GM12878 (cell line): Measurements from ENCODE around the gene UAP1L1. TPM values are rescaled to one million over a fixed set of nuclear protein-coding genes. Genes with fewer than 3 reads are reported as not detected.

ENCODE experiments used
- DPF2 ChIP-seq: fragments of 450-650 bp; IDR thresholded peaks from 2 replicates; pipeline ENCODE4 v1.6.1; 2017; ENCODE audit warnings: mild to moderate bottlenecking
- HDAC2 ChIP-seq: fragments of 200-600 bp; sonication (generic); IDR thresholded peaks from 2 replicates; pipeline ENCODE4 v1.6.1; 2017
- NFXL1 ChIP-seq: fragments of 450-650 bp; IDR thresholded peaks from 2 replicates; pipeline ENCODE4 v1.6.1; 2017; ENCODE audit warnings: antibody characterized with exemption, mild to moderate bottlenecking, borderline replicate concordance
- POLR2AphosphoS5 ChIP-seq: IDR thresholded peaks from 2 replicates; pipeline ENCODE4 v1.6.1; 2011; ENCODE audit warnings: mild to moderate bottlenecking, low read length, inconsistent platforms
- POU2F2 ChIP-seq: IDR thresholded peaks from 3 replicates; pipeline ENCODE4 v1.6.1; 2011; ENCODE audit warnings: low read depth, mild to moderate bottlenecking, low read length, borderline replicate concordance
- SIN3A ChIP-seq: IDR thresholded peaks from 2 replicates; pipeline ENCODE4 v1.6.1; 2012; ENCODE audit warnings: low read depth, low read length, improper control_type of control experiment
- SUPT20H ChIP-seq: IDR thresholded peaks from 2 replicates; pipeline ENCODE4 v1.6.1; 2011; ENCODE audit warnings: low read depth, mild to moderate bottlenecking, low read length, moderate library complexity, borderline replicate concordance; ENCODE audit not compliant: control insufficient read depth
- SUZ12 ChIP-seq: fragments of 200-600 bp; sonication (generic); IDR thresholded peaks from one replicate; pipeline ENCODE4 v1.6.1; 2018; ENCODE audit warnings: antibody characterized with exemption, mild to moderate bottlenecking; ENCODE audit not compliant: unreplicated experiment
- USF1 ChIP-seq: IDR thresholded peaks from 2 replicates; pipeline ENCODE4 v1.6.1; 2011; ENCODE audit warnings: borderline replicate concordance, low read depth, mild to moderate bottlenecking, moderate library complexity, mixed read lengths, low read length; ENCODE audit not compliant: insufficient read depth; ENCODE audit errors: extremely low read length
- ZBTB40 ChIP-seq: fragments of 450-650 bp; IDR thresholded peaks from 2 replicates; pipeline ENCODE4 v1.6.1; 2016; ENCODE audit warnings: mild to moderate bottlenecking, moderate library complexity, borderline replicate concordance
- ZNF622 ChIP-seq: fragments of 450-650 bp; IDR thresholded peaks from 2 replicates; pipeline ENCODE4 v1.6.1; 2017; ENCODE audit warnings: mild to moderate bottlenecking, inconsistent platforms
- ZNF687 ChIP-seq: fragments of 450-650 bp; IDR thresholded peaks from 2 replicates; pipeline ENCODE4 v1.6.1; 2017; ENCODE audit warnings: mild to moderate bottlenecking, moderate library complexity
- polyA plus RNA-seq, 11 experiments: library from polyadenylated mRNA; depleted of rRNA in 4 of 11; unstranded in 6 of 11; stranded (reverse) in 5 of 11; fragments of >200 nt; fragmentation: Nextera tagmentation in 4 of 11; fragmentation: Illumina TruSeq in 1 of 11; extraction: Ambion mirVana in 4 of 11; extraction: Trizol in 1 of 11; gene quantifications; 1 replicate in 1 of 11; 2 replicates in 10 of 11; pipeline versions ENCODE4 v1.2.1 to v1.2.3, GENCODE V29; 2011 to 2016; ENCODE audit warnings: inconsistent platforms in 2 of 11, missing spikeins in 2 of 11, low read depth in 1 of 11
- total RNA-seq, 4 experiments: library from RNA; depleted of rRNA in 3 of 4; stranded (reverse); fragments of >200 nt in 3 of 4; fragmentation: Illumina TruSeq in 1 of 4; extraction: Trizol in 1 of 4; gene quantifications; 2 replicates each; pipeline versions ENCODE4 v1.2.1 to v1.2.3, GENCODE V29; 2013 to 2021

UAP1L1 gene
- total and polyA plus RNA-seq, 10 of the 15 experiments (the other 5 are each of a cell fraction or from before 2014, with no cell fraction given) = 0.29 to 15.7 (median 5.8) TPM

GRCh38 chr9:137070201-137070905, 7.0 kb upstream of the UAP1L1 start, which contains the start of gene SAPCD2 (continued):
- TF ChIP-seq ZBTB40 = peak; percentile 34; the same call in 1 of the 2 replicates
- TF ChIP-seq NFXL1 = no peak
- peak; percentile 87; the same call in 1 of the 2 replicates for TF ChIP-seq SIN3A
- no peak for TF ChIP-seq HDAC2
- TF ChIP-seq USF1 = no peak
- no peak for TF ChIP-seq SUPT20H
- no peak for TF ChIP-seq ZNF622
- TF ChIP-seq POU2F2 = peak; percentile 79; the same call in 2 of the 3 replicates
- peak; percentile 62; the same call in 1 of the 2 replicates for TF ChIP-seq DPF2
- TF ChIP-seq SUZ12 = no peak
- TF ChIP-seq ZNF687 = peak; percentile 53
- TF ChIP-seq POLR2AphosphoS5 = no peak
